ENCODE measurements around the gene VPS8.

GRCh38 chr3:185029086-185029485 is 217.1 kb downstream of the VPS8 start:
- TF ChIP-seq CTCF (IDR thresholded peaks at IDR 0.05; ENCODE audit: low read length), result no peak
- no peak for TF ChIP-seq EZH2 (IDR thresholded peaks at IDR 0.05; ENCODE audit: borderline replicate concordance, low read length)

Data from OCI-LY1 (cell line).